PC-9 (cell line): ENCODE measurements around the gene CAPNS1. TPM values are rescaled to one million over a fixed set of nuclear protein-coding genes. Genes with fewer than 3 reads are reported as not detected.

Experiments used
- BruUV-seq: library from RNA; stranded (reverse); fragments of 400-500 nt; replicated peaks from 2 replicates; lab custom pipeline; 2021; lab: Mats Ljungman, UMichigan
- CTCF ChIA-PET: fragments of 300-600 bp; sonication (Branson Sonifier 250); formaldehyde crosslinking; loops from one replicate; lab custom pipeline; 2022; ENCODE audit warnings: antibody characterized with exemption; lab: Charles Lee
- POLR2A ChIA-PET: fragments of 300-600 bp; sonication (Branson Sonifier 250); formaldehyde crosslinking; loops from one replicate; lab custom pipeline; 2022; ENCODE audit warnings: antibody characterized with exemption; ENCODE audit not compliant: unreplicated experiment; lab: Charles Lee
- DNase-seq, 2 experiments: peaks; one replicate each; pipeline versions ENCODE4 v3.0.0 to v3.0.0-alpha.2; 2015 to 2022; ENCODE audit warnings: mixed read lengths in 1 of 2
- H2AFZ ChIP-seq: fragments of 200-600 bp; sonication (generic); 2 replicates; pipeline ENCODE4 v1.8.1; 2017; ENCODE audit warnings: antibody characterized with exemption
- H3F3A ChIP-seq: fragments of 200-600 bp; sonication (generic); 2 replicates; pipeline ENCODE4 v1.8.1; 2017; ENCODE audit warnings: antibody characterized with exemption, mild to moderate bottlenecking, low read depth; ENCODE audit not compliant: insufficient read depth
- H3K27ac ChIP-seq: fragments of 200-600 bp; sonication (generic); 2 replicates; pipeline ENCODE4 v1.6.1; 2016; ENCODE audit warnings: mixed run types
- H3K27me3 ChIP-seq: fragments of 200-600 bp; sonication (generic); 2 replicates; pipeline ENCODE4 v1.6.1; 2016; ENCODE audit warnings: low read depth, mixed run types; ENCODE audit not compliant: insufficient read depth
- H3K36me3 ChIP-seq: fragments of 200-600 bp; sonication (generic); 2 replicates; pipeline ENCODE4 v1.6.1; 2016; ENCODE audit warnings: low read depth, mixed run types
- H3K4me1 ChIP-seq: fragments of 200-600 bp; sonication (generic); replicated peaks from 2 replicates; pipeline ENCODE4 v1.6.1; 2016; ENCODE audit warnings: mixed run types; ENCODE audit not compliant: insufficient read depth
- H3K4me2 ChIP-seq: fragments of 200-600 bp; sonication (generic); 2 replicates; pipeline ENCODE4 v1.6.1; 2017; ENCODE audit warnings: mixed run types
- H3K4me3 ChIP-seq: fragments of 200-600 bp; sonication (generic); 2 replicates; pipeline ENCODE4 v1.6.1; 2016; ENCODE audit warnings: mixed run types
- H3K79me2 ChIP-seq: fragments of 200-600 bp; sonication (generic); 2 replicates; pipeline ENCODE4 v1.6.1; 2017; ENCODE audit warnings: low read depth, mixed run types
- H3K9me2 ChIP-seq: fragments of 200-600 bp; sonication (generic); 2 replicates; pipeline ENCODE4 v1.8.1; 2017; ENCODE audit warnings: mild to moderate bottlenecking; ENCODE audit not compliant: insufficient read depth
- H3K9me3 ChIP-seq: fragments of 200-600 bp; sonication (generic); 2 replicates; pipeline ENCODE4 v1.8.1; 2016; ENCODE audit warnings: low read depth; ENCODE audit not compliant: insufficient read depth
- H4K20me1 ChIP-seq: fragments of 200-600 bp; sonication (generic); 2 replicates; pipeline ENCODE4 v1.8.1; 2017; ENCODE audit not compliant: insufficient read depth
- EZH2 ChIP-seq: fragments of 200-600 bp; sonication (generic); IDR thresholded peaks from 2 replicates; pipeline ENCODE4 v1.8.0; 2017; ENCODE audit warnings: antibody characterized with exemption, low read depth
- intact Hi-C: fragments of 100-400 bp; cut with micrococcal nuclease; formaldehyde crosslinking; loops from one replicate; pipeline ENCODE4 v1.10.0; 2022; ENCODE audit not compliant: unreplicated experiment
- total RNA-seq: library from RNA; stranded (reverse); gene quantifications from 2 replicates; pipeline ENCODE4 v1.2.3, GENCODE V29; 2021
- TF ChIP-seq, protein P1 (sequence below): fragments of 200-600 bp; sonication (generic); conservative IDR thresholded peaks from 2 replicates; pipeline ENCODE4 v1.6.1; 2017; ENCODE audit warnings: mixed run types, antibody characterized with exemption, mild to moderate bottlenecking, moderate library complexity

The CAPNS1 gene
- total RNA-seq, 1 experiment from 2014 or later, result 1,177 TPM

DNA sequence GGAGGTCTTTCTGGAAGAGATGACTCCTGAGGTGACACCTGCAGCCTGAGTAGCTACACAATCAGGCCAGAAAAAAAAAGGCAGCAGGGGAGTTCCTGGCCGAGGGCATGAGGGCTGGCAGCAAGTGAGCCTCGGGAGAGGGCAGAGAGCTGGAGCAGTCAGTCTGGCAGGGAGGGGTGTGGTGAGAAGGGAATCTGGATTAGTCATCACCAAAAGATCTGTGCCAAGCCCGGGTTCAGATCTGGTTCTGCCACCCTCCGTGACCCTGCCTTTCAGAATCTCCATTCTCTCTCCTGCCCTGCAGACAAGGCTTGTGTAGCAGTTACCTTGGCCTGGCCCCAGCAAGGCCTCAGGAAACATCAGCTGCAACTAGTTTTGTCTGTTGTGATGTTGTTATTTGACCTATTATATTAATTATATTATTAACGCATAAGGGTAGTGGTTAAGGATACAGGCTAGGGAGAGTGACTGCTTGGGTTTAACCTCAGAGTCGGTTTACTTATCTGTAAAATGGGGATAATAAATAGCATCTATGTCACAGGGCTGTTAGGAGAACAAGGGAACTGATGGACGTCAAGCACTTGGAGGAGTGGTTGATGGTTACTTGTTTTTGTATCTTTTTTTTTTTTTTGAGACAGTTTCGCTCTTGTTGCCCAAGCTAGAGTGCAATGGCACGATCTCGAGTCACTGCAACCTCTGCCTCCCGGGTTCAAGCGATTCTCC lies 2.7 kb upstream of the CAPNS1 start:
- Histone ChIP-seq H3K4me3 (peak overlapping the region; percentile 37; the same call in 1 of the 2 replicates), H3K9me2 (no peaks in the 10 kb centered on the region), H3K4me2 (peak overlapping the region; percentile 77), H3K9me3 (no peaks in the 10 kb centered on the region), H3F3A (peaks cover 63% of the 10 kb centered on the region), H3K27ac (peak overlapping the region; percentile 96), H3K36me3 (0 out of 2 replicates have a peak, but pooled peaks cover 7% of the 10 kb centered on the region), H3K79me2 (peaks cover 30% of the 10 kb centered on the region), H4K20me1 (peaks cover 13% of the 10 kb centered on the region), H3K4me1 (peaks cover 64% of the 10 kb centered on the region), H2AFZ (no peak overlapping the region), H3K27me3 (no peaks in the 10 kb centered on the region)
- peak; percentile 95 to 98 for DNase-seq
- intact Hi-C loops, result no loop called here
- no TSS peak for BruUV-seq
- TF ChIP-seq, protein P1, sequence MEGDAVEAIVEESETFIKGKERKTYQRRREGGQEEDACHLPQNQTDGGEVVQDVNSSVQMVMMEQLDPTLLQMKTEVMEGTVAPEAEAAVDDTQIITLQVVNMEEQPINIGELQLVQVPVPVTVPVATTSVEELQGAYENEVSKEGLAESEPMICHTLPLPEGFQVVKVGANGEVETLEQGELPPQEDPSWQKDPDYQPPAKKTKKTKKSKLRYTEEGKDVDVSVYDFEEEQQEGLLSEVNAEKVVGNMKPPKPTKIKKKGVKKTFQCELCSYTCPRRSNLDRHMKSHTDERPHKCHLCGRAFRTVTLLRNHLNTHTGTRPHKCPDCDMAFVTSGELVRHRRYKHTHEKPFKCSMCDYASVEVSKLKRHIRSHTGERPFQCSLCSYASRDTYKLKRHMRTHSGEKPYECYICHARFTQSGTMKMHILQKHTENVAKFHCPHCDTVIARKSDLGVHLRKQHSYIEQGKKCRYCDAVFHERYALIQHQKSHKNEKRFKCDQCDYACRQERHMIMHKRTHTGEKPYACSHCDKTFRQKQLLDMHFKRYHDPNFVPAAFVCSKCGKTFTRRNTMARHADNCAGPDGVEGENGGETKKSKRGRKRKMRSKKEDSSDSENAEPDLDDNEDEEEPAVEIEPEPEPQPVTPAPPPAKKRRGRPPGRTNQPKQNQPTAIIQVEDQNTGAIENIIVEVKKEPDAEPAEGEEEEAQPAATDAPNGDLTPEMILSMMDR, result no peak
- no peak for TF ChIP-seq EZH2
- ChIA-PET CTCF (interaction anchor here (1.3 kb wide), 1 partner anchor 9 kb away, joined by 7 read pairs; no protein-coding TSS in a partner anchor), POLR2A (interaction anchor here (0.6 to 1.7 kb wide), 6 partner anchors 9 to 1844 kb away, joined by 3 to 32 read pairs (median 3); partner anchors contain the start of genes TBCB and ZNF566)

DNA sequence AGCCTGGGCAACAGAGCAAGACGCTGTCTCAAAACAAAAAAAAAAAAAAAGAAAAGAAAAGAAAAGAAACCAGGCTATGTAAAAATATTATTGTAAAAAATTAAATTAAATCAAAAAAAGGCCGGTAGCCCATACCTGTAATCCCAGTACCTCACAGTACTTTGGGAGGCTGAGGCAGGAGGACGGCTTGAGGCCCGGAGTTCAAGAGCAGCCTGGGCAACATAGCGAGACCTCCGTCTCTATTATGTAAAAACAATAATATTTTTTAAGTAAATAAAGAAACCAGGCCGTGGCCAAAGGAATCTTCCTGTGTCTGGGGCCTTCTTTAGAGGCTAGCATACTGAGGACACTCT lies 770 bp upstream of the CAPNS1 start:
- no peaks in the 10 kb centered on the region for H3K27me3 ChIP-seq
- H4K20me1 ChIP-seq, result peaks cover 23% of the 10 kb centered on the region
- no peaks in the 10 kb centered on the region for H3K9me2 ChIP-seq
- intact Hi-C loops, result loop anchor here (1.0 kb wide), 2 partner anchors 11 to 24 kb away; partner anchors contain the start of gene TBCB
- no TSS peak for BruUV-seq
- H3K4me2 ChIP-seq, result peak overlapping the region; percentile 77
- peaks cover 57% of the 10 kb centered on the region for H3F3A ChIP-seq
- H3K27ac ChIP-seq, result peak overlapping the region; percentile 96
- no peak for TF ChIP-seq EZH2
- TF ChIP-seq, protein P1, result no peak
- peaks cover 19% of the 10 kb centered on the region; the same call in 1 of the 2 replicates for H3K36me3 ChIP-seq
- H2AFZ ChIP-seq, result peak overlapping the region; percentile 90
- peak overlapping the region; percentile 98; the same call in 1 of the 2 replicates for H3K4me3 ChIP-seq
- H3K79me2 ChIP-seq, result peaks cover 43% of the 10 kb centered on the region
- DNase-seq, result no peak
- H3K9me3 ChIP-seq, result no peaks in the 10 kb centered on the region
- H3K4me1 ChIP-seq, result peaks cover 54% of the 10 kb centered on the region
- POLR2A ChIA-PET, result interaction anchor here (0.6 to 1.0 kb wide), 3 partner anchors 11 to 632 kb away, joined by 3 to 6 read pairs (median 5); no protein-coding TSS in a partner anchor
- CTCF ChIA-PET, result no interaction called here

DNA sequence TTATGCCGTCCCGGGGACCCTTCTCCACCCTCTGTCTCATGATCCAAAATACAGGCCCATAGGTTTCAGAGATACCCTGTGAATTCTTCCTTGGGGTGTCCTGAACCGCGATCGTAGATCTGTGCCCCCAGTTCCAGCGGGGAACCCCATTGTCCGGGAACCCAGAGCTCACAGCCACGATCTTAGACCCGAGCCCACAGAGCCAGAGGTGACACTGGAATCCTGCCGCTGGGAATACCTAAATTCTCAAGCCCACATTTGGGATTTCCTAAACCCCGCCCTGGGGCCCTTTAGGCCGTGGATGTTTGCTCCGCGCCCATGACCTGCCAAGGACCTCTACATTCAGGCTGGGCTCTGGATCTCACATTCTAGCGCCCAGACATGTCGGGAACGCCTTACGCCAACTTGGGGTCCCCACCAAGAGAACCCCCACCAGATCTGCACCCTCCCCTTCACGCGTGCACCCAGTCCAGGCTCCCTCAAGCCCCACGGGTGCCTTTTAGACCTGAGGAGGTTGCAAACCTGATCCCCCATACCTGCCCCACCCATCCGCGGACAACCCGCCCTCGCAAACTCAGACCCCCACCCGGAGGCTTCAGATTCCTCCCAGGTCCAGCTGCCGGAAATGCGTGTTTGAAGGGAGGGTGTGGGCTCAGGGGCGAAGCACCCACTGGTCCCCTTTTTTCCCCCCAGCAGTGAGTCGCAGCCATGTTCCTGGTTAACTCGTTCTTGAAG lies 605 bp downstream of the CAPNS1 start:
- ChIA-PET CTCF (interaction anchor here (1.4 kb wide), 1 partner anchor 12 kb away, joined by 4 read pairs; no protein-coding TSS in a partner anchor), POLR2A (interaction anchor here (0.6 to 1.0 kb wide), 3 partner anchors 13 to 284 kb away, joined by 3 to 5 read pairs (median 4); no protein-coding TSS in a partner anchor)
- Histone ChIP-seq H2AFZ (0 out of 2 replicates have a peak overlapping the region, but pooled peaks have one; percentile 36), H3K4me3 (peak overlapping the region; percentile 98), H3K36me3 (peaks cover 28% of the 10 kb centered on the region), H3K27me3 (no peaks in the 10 kb centered on the region), H3K9me2 (no peaks in the 10 kb centered on the region), H3F3A (peaks cover 62% of the 10 kb centered on the region), H3K27ac (peak overlapping the region; percentile 96), H4K20me1 (peaks cover 30% of the 10 kb centered on the region), H3K79me2 (peaks cover 43% of the 10 kb centered on the region), H3K9me3 (no peaks in the 10 kb centered on the region), H3K4me1 (peaks cover 44% of the 10 kb centered on the region), H3K4me2 (peak overlapping the region; percentile 77)
- BruUV-seq, result TSS peak; percentile 89
- DNase-seq, result peak; percentile 19 to 42
- intact Hi-C loops, result no loop called here
- no peak for TF ChIP-seq EZH2
